Adipocyte (in vitro differentiated cells): ENCODE results near the gene FAM53B.

Experiments
- DNase-seq: peaks from one replicate; pipeline ENCODE4 v3.0.0-alpha.2; 2015; ENCODE audit warnings: low read depth
- H3K27me3 ChIP-seq: replicated peaks from 2 replicates; pipeline ENCODE4 v1.7.0; 2013; ENCODE audit warnings: mild to moderate bottlenecking, low read length, moderate library complexity; ENCODE audit not compliant: control insufficient read depth, insufficient read depth
- H3K36me3 ChIP-seq: 2 replicates; pipeline ENCODE4 v1.7.0; 2013; ENCODE audit warnings: low read length, mild to moderate bottlenecking, moderate library complexity; ENCODE audit not compliant: control insufficient read depth, insufficient read depth, severe bottlenecking
- H3K4me1 ChIP-seq: 2 replicates; pipeline ENCODE4 v1.7.0; 2013; ENCODE audit warnings: mild to moderate bottlenecking, low read length, moderate library complexity; ENCODE audit not compliant: control insufficient read depth, insufficient read depth
- H3K4me3 ChIP-seq: 2 replicates; pipeline ENCODE4 v1.7.0; 2013; ENCODE audit warnings: mild to moderate bottlenecking, low read length, moderate library complexity
- H3K9ac ChIP-seq: 2 replicates; pipeline ENCODE4 v1.7.0; 2013; ENCODE audit warnings: mild to moderate bottlenecking, low read length, moderate library complexity
- H3K9me3 ChIP-seq: 2 replicates; pipeline ENCODE4 v1.7.0; 2013; ENCODE audit warnings: mild to moderate bottlenecking, low read length, moderate library complexity; ENCODE audit not compliant: control insufficient read depth

Gene FAM53B

GRCh38 chr10:124669824-124670654 lies 74.1 kb downstream of the FAM53B start:
- H3K9ac ChIP-seq: no peak overlapping the region
- peaks cover 67% of the 10 kb centered on the region for H3K4me1 ChIP-seq
- H3K9me3 ChIP-seq: no peaks in the 10 kb centered on the region
- H3K36me3 ChIP-seq: no peaks in the 10 kb centered on the region
- no peaks in the 10 kb centered on the region for H3K27me3 ChIP-seq
- H3K4me3 ChIP-seq: no peak overlapping the region
- DNase-seq: no peak

- H3K9me3 ChIP-seq: no peaks in the 10 kb centered on the region
- H3K4me1 ChIP-seq: peaks cover 60% of the 10 kb centered on the region
These were observed 74.9 kb downstream of the FAM53B start for GRCh38 chr10:124669141-124669823.

GRCh38 chr10:124668517-124669051 lies 75.6 kb downstream of the FAM53B start:
- no peak overlapping the region for H3K4me3 ChIP-seq
- H3K9me3 ChIP-seq: no peaks in the 10 kb centered on the region
- H3K27me3 ChIP-seq: no peaks in the 10 kb centered on the region
- H3K36me3 ChIP-seq: no peaks in the 10 kb centered on the region
- peak overlapping the region; percentile 7 for H3K9ac ChIP-seq
- H3K4me1 ChIP-seq: peaks cover 53% of the 10 kb centered on the region
- no peak for DNase-seq

More at GRCh38 chr10:124669141-124669823, 74.9 kb downstream of the FAM53B start:
- Histone ChIP-seq H3K27me3 (no peaks in the 10 kb centered on the region), H3K4me3 (no peak overlapping the region), H3K9ac (no peak overlapping the region), H3K36me3 (no peaks in the 10 kb centered on the region)
- DNase-seq: no peak

DNA sequence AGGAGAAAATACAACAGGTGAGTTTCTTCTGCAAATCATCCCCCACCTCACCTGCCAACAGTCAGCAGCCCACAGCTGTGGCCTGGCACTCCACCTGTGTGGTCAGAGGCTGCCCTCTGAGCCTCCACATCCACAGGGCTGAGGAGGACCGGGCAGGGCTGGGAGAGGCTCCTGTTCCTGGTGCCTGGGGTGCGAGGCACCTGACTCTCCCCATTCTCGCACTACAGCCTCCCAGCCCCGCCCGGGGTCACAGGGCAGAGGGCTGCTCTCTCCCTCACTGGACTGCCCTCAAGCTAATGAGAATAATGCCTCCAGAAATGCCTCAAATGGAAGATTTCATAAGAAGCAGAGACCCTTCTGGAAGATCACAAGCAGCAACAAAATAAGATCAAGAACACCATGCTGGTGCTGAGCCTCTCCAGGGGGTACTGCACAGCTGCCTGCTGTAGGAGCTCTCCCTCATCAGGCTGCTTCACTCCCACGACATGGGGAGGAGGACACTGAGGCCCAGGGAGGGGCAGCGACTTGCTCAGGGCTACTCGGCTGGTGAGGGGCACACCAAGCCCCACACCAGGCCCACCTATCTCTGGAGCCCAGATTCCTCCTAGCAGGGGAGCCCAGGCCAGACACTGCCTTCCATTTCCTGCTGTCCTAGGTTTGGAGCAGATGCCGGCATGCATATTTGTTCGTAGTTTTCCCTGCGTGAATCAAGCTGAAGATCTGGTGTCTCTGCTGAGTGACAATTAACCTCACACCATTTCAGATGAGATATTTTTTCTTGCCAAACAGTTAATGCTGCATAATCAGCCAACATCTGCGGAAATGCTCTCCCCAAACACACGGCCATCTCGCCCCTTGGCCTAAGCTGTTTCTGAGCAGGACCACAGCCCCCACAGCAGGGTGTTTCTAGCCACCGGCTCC lies 76.5 kb downstream of the FAM53B start:
- H3K9me3 ChIP-seq: no peaks in the 10 kb centered on the region
- no peaks in the 10 kb centered on the region for H3K27me3 ChIP-seq
- DNase-seq: no peak
- H3K4me1 ChIP-seq: peaks cover 44% of the 10 kb centered on the region
- H3K4me3 ChIP-seq: no peak overlapping the region
- peak overlapping the region; percentile 7 for H3K9ac ChIP-seq
- no peaks in the 10 kb centered on the region for H3K36me3 ChIP-seq

DNA sequence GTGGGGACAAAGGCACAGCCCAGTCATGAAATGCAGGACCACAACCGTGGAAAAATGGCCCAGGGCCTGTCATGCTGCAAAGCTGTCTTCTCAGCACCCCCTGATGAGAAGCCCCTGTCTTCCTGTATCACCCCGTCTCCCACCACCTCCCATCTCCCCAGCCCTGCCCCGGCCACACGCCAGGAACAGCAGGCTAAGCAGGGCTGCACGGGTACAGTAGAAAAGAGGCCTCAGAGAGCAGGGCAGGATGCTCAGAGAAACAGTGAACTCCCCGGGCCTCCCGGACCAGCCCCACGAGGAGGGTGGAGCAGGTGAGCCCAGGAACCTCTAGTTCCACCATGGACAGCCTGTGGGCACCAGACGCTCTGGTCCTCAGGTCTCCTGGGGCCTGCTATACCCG lies 77.7 kb downstream of the FAM53B start:
- Histone ChIP-seq H3K27me3 (no peaks in the 10 kb centered on the region), H3K9ac (no peak overlapping the region), H3K9me3 (no peaks in the 10 kb centered on the region), H3K36me3 (no peaks in the 10 kb centered on the region), H3K4me3 (no peak overlapping the region), H3K4me1 (peaks cover 32% of the 10 kb centered on the region)
- DNase-seq: no peak

GRCh38 chr10:124665980-124666379 lies 78.2 kb downstream of the FAM53B start:
- no peaks in the 10 kb centered on the region for H3K36me3 ChIP-seq
- H3K4me1 ChIP-seq: peaks cover 27% of the 10 kb centered on the region
- no peak overlapping the region for H3K4me3 ChIP-seq
- no peak for DNase-seq
- H3K27me3 ChIP-seq: no peaks in the 10 kb centered on the region
- no peak overlapping the region for H3K9ac ChIP-seq
- no peaks in the 10 kb centered on the region for H3K9me3 ChIP-seq

DNA sequence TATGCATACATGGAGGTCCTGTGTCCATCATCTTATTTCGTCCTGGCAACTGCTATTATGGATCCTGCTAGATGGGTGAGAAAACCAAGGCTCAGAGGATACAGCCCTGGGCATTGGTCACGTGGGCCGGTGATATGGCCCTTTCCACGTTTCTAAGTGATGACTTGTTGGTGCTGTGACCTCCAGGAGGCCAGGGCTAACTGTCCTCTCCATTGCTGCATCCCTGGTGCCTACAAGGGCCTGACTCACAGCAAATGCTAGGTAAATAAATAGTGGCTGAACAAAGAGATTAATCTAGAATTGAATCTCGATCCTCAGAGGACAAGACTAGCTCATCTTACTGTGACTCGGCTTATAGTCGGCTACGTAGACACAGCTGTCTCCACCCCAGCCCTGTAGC lies 78.6 kb downstream of the FAM53B start:
- H3K9me3 ChIP-seq: no peaks in the 10 kb centered on the region
- H3K9ac ChIP-seq: no peak overlapping the region
- no peak overlapping the region for H3K4me3 ChIP-seq
- no peaks in the 10 kb centered on the region for H3K27me3 ChIP-seq
- H3K4me1 ChIP-seq: peaks cover 23% of the 10 kb centered on the region
- no peaks in the 10 kb centered on the region for H3K36me3 ChIP-seq
- DNase-seq: no peak

DNA sequence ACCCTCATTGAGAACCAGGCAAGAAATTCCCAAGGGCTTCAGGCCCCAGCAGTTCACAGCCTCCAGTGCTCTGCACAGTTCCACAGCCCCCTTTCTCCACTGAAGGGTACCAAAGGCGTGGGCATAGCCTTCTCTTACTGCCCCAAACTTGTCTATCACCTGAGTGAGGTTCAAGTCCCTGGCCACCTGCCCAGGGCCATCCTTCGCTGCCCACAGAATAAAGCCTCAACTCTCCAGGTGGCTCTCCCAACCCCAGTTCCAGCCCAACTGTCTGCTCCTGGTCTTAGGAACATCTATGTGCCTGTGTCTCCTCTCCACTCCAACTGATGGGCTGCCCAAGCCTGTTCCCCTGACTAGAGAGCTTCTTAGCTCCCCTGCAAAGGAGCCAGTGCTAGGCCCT lies 79.1 kb downstream of the FAM53B start:
- Histone ChIP-seq H3K9me3 (no peaks in the 10 kb centered on the region), H3K9ac (no peak overlapping the region), H3K4me3 (no peak overlapping the region), H3K27me3 (no peaks in the 10 kb centered on the region), H3K36me3 (no peaks in the 10 kb centered on the region), H3K4me1 (peaks cover 23% of the 10 kb centered on the region)
- DNase-seq: no peak

DNA sequence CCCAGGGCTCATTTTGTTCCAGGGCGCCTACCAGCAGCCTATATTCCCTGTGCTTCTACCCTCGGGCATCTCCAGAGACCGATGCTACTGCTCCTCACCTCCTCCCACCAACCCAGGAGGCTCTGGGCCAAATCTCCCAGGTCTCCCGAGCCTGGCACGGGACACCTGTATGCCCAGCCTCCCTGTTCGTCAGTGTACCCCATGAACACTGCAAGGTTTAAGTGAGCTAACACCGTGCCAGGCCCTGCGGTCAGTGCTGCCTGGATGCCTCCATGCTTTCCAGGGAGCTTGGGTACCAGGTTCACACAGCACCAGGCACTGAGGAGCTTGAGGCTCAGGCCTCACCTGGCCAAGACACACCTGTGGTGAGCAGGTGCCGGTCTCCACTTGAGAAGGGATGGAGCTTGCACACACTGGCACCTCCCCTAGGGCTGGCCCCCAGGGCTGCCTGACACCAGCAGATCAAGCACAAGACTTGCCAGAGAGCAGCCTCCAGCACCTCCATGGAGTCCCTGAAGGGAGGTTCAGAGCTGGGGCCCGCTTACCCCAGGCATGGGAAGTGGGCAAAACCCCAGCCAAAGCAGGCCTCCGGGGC lies 80.3 kb downstream of the FAM53B start:
- no peak overlapping the region for H3K9ac ChIP-seq
- H3K4me3 ChIP-seq: no peak overlapping the region
- H3K36me3 ChIP-seq: no peaks in the 10 kb centered on the region
- H3K27me3 ChIP-seq: no peaks in the 10 kb centered on the region
- H3K9me3 ChIP-seq: no peaks in the 10 kb centered on the region
- H3K4me1 ChIP-seq: peaks cover 23% of the 10 kb centered on the region
- DNase-seq: no peak

DNA sequence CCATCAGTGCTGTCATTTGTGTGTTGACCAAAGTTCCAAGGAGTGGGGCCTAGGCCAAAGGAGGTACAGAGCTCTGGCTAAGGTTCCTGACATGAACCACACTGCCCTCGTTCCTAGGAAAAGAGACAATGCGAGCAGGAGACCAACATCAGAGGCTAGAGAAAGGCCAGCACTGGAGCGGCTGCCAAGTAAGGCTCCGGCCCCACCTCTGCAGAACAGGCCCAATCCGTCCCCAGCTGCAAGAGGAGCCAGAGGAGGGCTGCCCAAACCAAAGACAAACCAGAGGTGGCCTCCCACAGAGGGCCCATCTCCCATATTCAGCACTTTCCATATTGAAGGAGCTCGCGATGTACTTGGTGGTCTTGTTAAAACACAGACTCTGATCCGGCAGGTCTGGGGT lies 81.0 kb downstream of the FAM53B start:
- H3K4me1 ChIP-seq: peaks cover 18% of the 10 kb centered on the region
- no peak for DNase-seq
- H3K9me3 ChIP-seq: no peaks in the 10 kb centered on the region
- H3K27me3 ChIP-seq: no peaks in the 10 kb centered on the region
- no peaks in the 10 kb centered on the region for H3K36me3 ChIP-seq
- no peak overlapping the region for H3K4me3 ChIP-seq
- no peak overlapping the region for H3K9ac ChIP-seq
